Measurements from ENCODE around the gene PDE2A. TPM values are rescaled to one million over a fixed set of nuclear protein-coding genes. Genes with fewer than 3 reads are reported as not detected.

Gene PDE2A
- total RNA-seq, 1 donor, result 0.36 TPM

DNA sequence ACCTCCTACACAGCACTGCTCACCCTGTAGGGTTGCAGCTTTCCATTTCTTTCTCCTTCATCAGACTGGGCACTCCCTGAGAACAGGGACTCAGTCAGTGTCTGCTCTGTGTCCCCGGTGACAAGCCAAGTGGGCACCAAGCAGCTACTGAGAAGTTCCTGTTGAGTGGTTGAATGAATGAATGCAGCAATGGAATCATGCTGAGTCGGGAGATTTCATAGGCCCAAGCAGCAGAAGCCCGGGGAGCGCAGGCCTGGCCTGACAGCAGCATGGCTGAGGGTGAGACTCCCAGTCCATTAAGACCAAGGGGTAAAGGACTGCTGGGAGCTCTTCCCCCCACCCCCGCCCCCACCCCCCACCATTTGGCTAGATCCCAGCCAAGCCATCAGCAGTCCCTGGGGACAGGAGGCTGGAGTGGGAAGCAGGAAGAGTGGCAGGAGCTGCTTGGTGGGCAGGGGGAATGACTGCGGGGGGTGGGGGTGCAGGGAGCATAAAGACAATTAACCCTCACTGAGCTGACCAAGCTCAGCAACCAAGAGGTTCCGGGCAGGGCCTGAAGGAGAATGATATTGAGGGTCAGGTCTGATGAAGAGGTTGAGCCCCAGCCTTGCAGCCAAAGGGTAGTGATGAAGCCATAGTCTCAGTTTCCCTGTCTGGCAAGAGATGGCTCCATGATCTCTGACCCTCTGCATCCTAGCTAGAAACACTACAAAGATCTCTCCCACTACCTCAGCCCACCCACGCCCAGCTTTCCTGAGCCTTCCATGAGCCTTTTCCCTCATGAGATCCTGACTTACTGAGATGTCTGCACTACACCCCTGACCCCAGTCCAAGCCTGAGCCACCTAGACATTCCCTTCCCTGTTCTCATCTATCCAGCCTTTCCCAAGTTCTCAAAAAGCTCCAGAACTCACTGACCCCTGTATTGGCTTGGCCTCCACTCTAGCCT is 2.8 kb downstream of the PDE2A start:
- Histone ChIP-seq H3K27me3 (ENCODE audit: insufficient read depth, low read length) (peaks cover 68% of the 10 kb centered on the region), H4K20me1 (ENCODE audit: insufficient read depth, low read length) (peaks cover 2% of the 10 kb centered on the region), H3K79me2 (ENCODE audit: insufficient read depth, low read length) (no peaks in the 10 kb centered on the region), H3K27ac (ENCODE audit: low read depth, low read length) (no peak overlapping the region), H3K9me3 (ENCODE audit: low read depth, low read length) (no peaks in the 10 kb centered on the region), H2AFZ (ENCODE audit: low read length) (no peak overlapping the region), H3K4me1 (ENCODE audit: insufficient read depth, low read length) (no peaks in the 10 kb centered on the region), H3K4me2 (ENCODE audit: insufficient read depth, low read length) (no peak overlapping the region), H3K36me3 (ENCODE audit: insufficient read depth, low read length) (no peaks in the 10 kb centered on the region), H3K4me3 (ENCODE audit: insufficient read depth, low read length) (no peak overlapping the region)
- no peak for DNase-seq (ENCODE audit: insufficient read length, low spot score, missing footprints)
- TF ChIP-seq, protein P1, sequence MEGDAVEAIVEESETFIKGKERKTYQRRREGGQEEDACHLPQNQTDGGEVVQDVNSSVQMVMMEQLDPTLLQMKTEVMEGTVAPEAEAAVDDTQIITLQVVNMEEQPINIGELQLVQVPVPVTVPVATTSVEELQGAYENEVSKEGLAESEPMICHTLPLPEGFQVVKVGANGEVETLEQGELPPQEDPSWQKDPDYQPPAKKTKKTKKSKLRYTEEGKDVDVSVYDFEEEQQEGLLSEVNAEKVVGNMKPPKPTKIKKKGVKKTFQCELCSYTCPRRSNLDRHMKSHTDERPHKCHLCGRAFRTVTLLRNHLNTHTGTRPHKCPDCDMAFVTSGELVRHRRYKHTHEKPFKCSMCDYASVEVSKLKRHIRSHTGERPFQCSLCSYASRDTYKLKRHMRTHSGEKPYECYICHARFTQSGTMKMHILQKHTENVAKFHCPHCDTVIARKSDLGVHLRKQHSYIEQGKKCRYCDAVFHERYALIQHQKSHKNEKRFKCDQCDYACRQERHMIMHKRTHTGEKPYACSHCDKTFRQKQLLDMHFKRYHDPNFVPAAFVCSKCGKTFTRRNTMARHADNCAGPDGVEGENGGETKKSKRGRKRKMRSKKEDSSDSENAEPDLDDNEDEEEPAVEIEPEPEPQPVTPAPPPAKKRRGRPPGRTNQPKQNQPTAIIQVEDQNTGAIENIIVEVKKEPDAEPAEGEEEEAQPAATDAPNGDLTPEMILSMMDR (IDR thresholded peaks at IDR 0.05; ENCODE audit: extremely low read depth, low read depth, low read length), result no peak

DNA sequence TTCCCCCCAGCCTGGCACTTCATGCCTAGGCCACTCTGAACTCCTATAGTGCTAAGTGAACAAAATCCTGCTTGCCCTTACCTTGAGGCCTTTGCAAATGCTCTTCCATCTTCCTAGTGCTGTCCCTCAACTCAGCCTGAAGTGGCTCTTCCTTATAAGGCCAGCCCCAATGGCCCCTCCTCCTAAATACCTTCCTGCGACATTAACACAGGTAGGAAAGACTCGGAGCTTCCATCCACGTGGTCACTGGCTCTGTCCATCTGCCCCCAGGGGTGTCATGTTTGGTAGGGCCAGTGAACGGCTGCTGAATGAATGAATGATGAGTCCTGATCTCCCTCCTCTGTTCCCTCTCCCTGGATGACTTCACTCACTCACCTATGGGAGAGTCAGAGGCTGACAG is 4.2 kb downstream of the PDE2A start:
- H3K27ac ChIP-seq (ENCODE audit: low read depth, low read length), result no peak overlapping the region
- H3K27me3 ChIP-seq (ENCODE audit: insufficient read depth, low read length), result peaks cover 57% of the 10 kb centered on the region
- H3K9me3 ChIP-seq (ENCODE audit: low read depth, low read length), result no peaks in the 10 kb centered on the region
- H3K4me3 ChIP-seq (ENCODE audit: insufficient read depth, low read length), result no peak overlapping the region
- TF ChIP-seq, protein P1 (IDR thresholded peaks at IDR 0.05; ENCODE audit: extremely low read depth, low read depth, low read length), result no peak
- peaks cover 3% of the 10 kb centered on the region for H4K20me1 ChIP-seq (ENCODE audit: insufficient read depth, low read length)
- no peaks in the 10 kb centered on the region for H3K4me1 ChIP-seq (ENCODE audit: insufficient read depth, low read length)
- H3K4me2 ChIP-seq (ENCODE audit: insufficient read depth, low read length), result no peak overlapping the region
- DNase-seq (ENCODE audit: insufficient read length, low spot score, missing footprints), result no peak
- H3K36me3 ChIP-seq (ENCODE audit: insufficient read depth, low read length), result no peaks in the 10 kb centered on the region
- no peak overlapping the region for H2AFZ ChIP-seq (ENCODE audit: low read length)
- no peaks in the 10 kb centered on the region for H3K79me2 ChIP-seq (ENCODE audit: insufficient read depth, low read length)

DNA sequence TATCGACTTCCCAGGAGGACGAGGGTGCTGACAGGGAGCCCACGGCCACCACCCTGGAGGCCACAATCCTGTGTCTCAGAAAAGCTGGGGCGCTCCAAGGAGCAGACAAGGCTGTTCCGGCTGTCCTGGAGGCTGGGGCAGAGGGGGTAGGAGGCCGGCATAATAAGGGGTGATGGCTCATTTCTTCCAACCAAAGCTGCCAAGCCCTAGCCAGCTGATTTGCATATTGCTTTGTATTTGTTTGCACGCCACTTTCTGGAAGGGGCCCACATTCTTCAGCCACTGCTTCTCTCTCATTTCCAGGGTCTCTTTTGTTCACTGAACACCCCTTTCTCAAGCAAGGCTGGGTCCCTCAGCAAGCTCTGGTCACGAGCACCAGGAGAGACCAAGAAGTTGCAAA is 4.7 kb downstream of the PDE2A start:
- Histone ChIP-seq H3K9me3 (ENCODE audit: low read depth, low read length) (no peaks in the 10 kb centered on the region), H3K4me1 (ENCODE audit: insufficient read depth, low read length) (no peaks in the 10 kb centered on the region), H3K79me2 (ENCODE audit: insufficient read depth, low read length) (no peaks in the 10 kb centered on the region), H3K27me3 (ENCODE audit: insufficient read depth, low read length) (peaks cover 52% of the 10 kb centered on the region), H3K36me3 (ENCODE audit: insufficient read depth, low read length) (no peaks in the 10 kb centered on the region), H4K20me1 (ENCODE audit: insufficient read depth, low read length) (peaks cover 3% of the 10 kb centered on the region), H3K27ac (ENCODE audit: low read depth, low read length) (no peak overlapping the region), H2AFZ (ENCODE audit: low read length) (no peak overlapping the region), H3K4me3 (ENCODE audit: insufficient read depth, low read length) (no peak overlapping the region), H3K4me2 (ENCODE audit: insufficient read depth, low read length) (no peak overlapping the region)
- no peak for DNase-seq (ENCODE audit: insufficient read length, low spot score, missing footprints)
- TF ChIP-seq, protein P1 (IDR thresholded peaks at IDR 0.05; ENCODE audit: extremely low read depth, low read depth, low read length), result no peak

DNA sequence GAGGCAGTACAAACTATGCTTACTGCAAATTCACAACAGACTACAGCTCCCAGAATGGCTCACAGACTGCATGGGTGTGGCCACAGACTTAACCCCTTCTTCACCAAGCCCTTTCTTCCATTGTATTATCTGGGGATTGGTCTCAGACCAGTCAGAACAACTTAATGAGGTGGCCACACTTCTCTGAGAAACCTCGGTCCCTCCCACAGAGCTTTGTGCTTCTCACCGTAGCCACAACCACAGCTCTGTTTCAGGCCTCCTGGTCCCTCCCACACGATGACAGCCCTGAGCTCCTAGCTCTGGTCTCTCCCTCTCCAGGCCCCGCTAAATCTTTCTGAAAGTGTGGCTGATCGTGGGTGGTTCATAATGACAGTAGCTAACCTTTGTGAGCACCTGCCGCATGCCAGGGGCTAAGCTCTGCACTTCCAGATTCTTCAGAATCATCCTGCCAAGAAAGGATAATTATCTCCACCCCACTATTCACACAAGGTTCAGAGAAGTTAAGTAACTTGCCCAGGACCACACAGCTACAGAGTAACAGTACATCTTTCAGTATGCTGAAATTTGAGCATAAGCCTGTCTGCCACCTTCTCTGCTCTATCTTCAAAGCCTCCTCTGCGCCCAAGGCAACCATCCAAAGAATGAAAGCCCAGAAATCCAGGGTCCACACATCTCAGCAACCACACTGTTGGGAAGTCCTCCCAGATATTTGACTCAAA is 5.4 kb downstream of the PDE2A start:
- peaks cover 45% of the 10 kb centered on the region for H3K27me3 ChIP-seq (ENCODE audit: insufficient read depth, low read length)
- TF ChIP-seq, protein P1 (IDR thresholded peaks at IDR 0.05; ENCODE audit: extremely low read depth, low read depth, low read length), result no peak
- peaks cover 3% of the 10 kb centered on the region for H4K20me1 ChIP-seq (ENCODE audit: insufficient read depth, low read length)
- H3K9me3 ChIP-seq (ENCODE audit: low read depth, low read length), result no peaks in the 10 kb centered on the region
- no peaks in the 10 kb centered on the region for H3K79me2 ChIP-seq (ENCODE audit: insufficient read depth, low read length)
- no peak overlapping the region for H3K27ac ChIP-seq (ENCODE audit: low read depth, low read length)
- no peak overlapping the region for H2AFZ ChIP-seq (ENCODE audit: low read length)
- no peak overlapping the region for H3K4me2 ChIP-seq (ENCODE audit: insufficient read depth, low read length)
- H3K4me1 ChIP-seq (ENCODE audit: insufficient read depth, low read length), result no peaks in the 10 kb centered on the region
- H3K4me3 ChIP-seq (ENCODE audit: insufficient read depth, low read length), result no peak overlapping the region
- no peak for DNase-seq (ENCODE audit: insufficient read length, low spot score, missing footprints)
- H3K36me3 ChIP-seq (ENCODE audit: insufficient read depth, low read length), result no peaks in the 10 kb centered on the region
